Inferior parietal cortex (tissue), 1 donor: ENCODE data around the gene TMPRSS3.
A peak's percentile ranks its signal among the peaks of the same experiment; 100 is the strongest.
"Not testable (repeated sequence)": the region's sequence is repeated elsewhere in the genome, so short reads cannot be mapped to it uniquely, and the experiment has no call there.

ENCODE experiments used
- DNase-seq: peaks from one replicate; pipeline ENCODE4 v3.0.0-alpha.2; 2016; ENCODE audit errors: extremely low spot score

The TMPRSS3 gene

GRCh38 chr21:42408718-42409117, 12.9 kb upstream of the TMPRSS3 start:
- not testable (repeated sequence) for DNase-seq

GRCh38 chr21:42407476-42407875, 11.6 kb upstream of the TMPRSS3 start:
- DNase-seq = no peak

- no peak for DNase-seq
Observed at GRCh38 chr21:42406866-42407265, 11.0 kb upstream of the TMPRSS3 start.

- no peak for DNase-seq
Observed at GRCh38 chr21:42406201-42406621, 10.4 kb upstream of the TMPRSS3 start.

GRCh38 chr21:42405064-42406013, 9.5 kb upstream of the TMPRSS3 start:
- no peak for DNase-seq

GRCh38 chr21:42404539-42404938, 8.7 kb upstream of the TMPRSS3 start:
- DNase-seq = no peak

- DNase-seq = peak; percentile 4
Observed at GRCh38 chr21:42403611-42404231, 7.9 kb upstream of the TMPRSS3 start, which contains the start of gene UBASH3A. TSS of gene UBASH3A (plus strand) at chr21:42403902. CDS start at chr21:42403946, 44 bp downstream.

- no peak for DNase-seq
Observed at GRCh38 chr21:42401820-42402251, 6.0 kb upstream of the TMPRSS3 start.

GRCh38 chr21:42401154-42401553, 5.3 kb upstream of the TMPRSS3 start:
- DNase-seq = no peak

GRCh38 chr21:42400525-42400924, 4.7 kb upstream of the TMPRSS3 start:
- DNase-seq = peak; percentile 6

GRCh38 chr21:42398436-42399028, 2.7 kb upstream of the TMPRSS3 start:
- no peak for DNase-seq

GRCh38 chr21:42397746-42398394, 2.0 kb upstream of the TMPRSS3 start:
- no peak for DNase-seq

GRCh38 chr21:42396799-42397745, 1.2 kb upstream of the TMPRSS3 start:
- DNase-seq = no peak

- DNase-seq = no peak
Observed at GRCh38 chr21:42395302-42395701, 550 bp downstream of the TMPRSS3 start.

- DNase-seq = no peak
Observed at GRCh38 chr21:42393443-42393950, 2.4 kb downstream of the TMPRSS3 start.

- no peak for DNase-seq
Observed at GRCh38 chr21:42392731-42393442, 3.0 kb downstream of the TMPRSS3 start.

- DNase-seq = no peak
Observed at GRCh38 chr21:42391297-42391696, 4.6 kb downstream of the TMPRSS3 start.

- no peak for DNase-seq
Observed at GRCh38 chr21:42390696-42391095, 5.2 kb downstream of the TMPRSS3 start.

GRCh38 chr21:42390193-42390592, 5.7 kb downstream of the TMPRSS3 start:
- no peak for DNase-seq

GRCh38 chr21:42389449-42389835, 6.4 kb downstream of the TMPRSS3 start:
- no peak for DNase-seq
